Kasumi-1 (cell line): ENCODE measurements around the gene ATIC.

Experiments
- DNase-seq, 2 experiments: peaks; one replicate each; lab custom pipeline; 2025; lab: John Stamatoyannopoulos, UW

The ATIC gene

GRCh38 chr2:215361211-215361875, 49.5 kb downstream of the ATIC start:
- DNase-seq: no peak

- DNase-seq: no peak
Measured at GRCh38 chr2:215361876-215362561, 50.2 kb downstream of the ATIC start.

- no peak for DNase-seq
Measured at GRCh38 chr2:215362562-215362904, 50.7 kb downstream of the ATIC start.

- DNase-seq: no peak
Measured at GRCh38 chr2:215363039-215363438, 51.2 kb downstream of the ATIC start.

- no peak for DNase-seq
Measured at GRCh38 chr2:215363461-215364156, 51.8 kb downstream of the ATIC start.

GRCh38 chr2:215364157-215365155, 52.6 kb downstream of the ATIC start:
- no peak for DNase-seq

GRCh38 chr2:215365184-215365658, 53.4 kb downstream of the ATIC start:
- no peak for DNase-seq

- no peak for DNase-seq
Measured at GRCh38 chr2:215366440-215367032, 54.7 kb downstream of the ATIC start.

GRCh38 chr2:215367662-215368492, 56.0 kb downstream of the ATIC start:
- DNase-seq: no peak

GRCh38 chr2:215368493-215368809, 56.6 kb downstream of the ATIC start:
- DNase-seq: no peak

GRCh38 chr2:215369181-215369760, 57.4 kb downstream of the ATIC start:
- DNase-seq: no peak

- no peak for DNase-seq
Measured at GRCh38 chr2:215370112-215370965, 58.5 kb downstream of the ATIC start.

GRCh38 chr2:215371915-215372897, 60.3 kb downstream of the ATIC start:
- no peak for DNase-seq

GRCh38 chr2:215372968-215373649, 61.2 kb downstream of the ATIC start:
- no peak for DNase-seq

- DNase-seq: no peak
Measured at GRCh38 chr2:215374002-215374401, 62.1 kb downstream of the ATIC start.

GRCh38 chr2:215374642-215375466, 63.0 kb downstream of the ATIC start:
- DNase-seq: no peak

GRCh38 chr2:215375467-215375830, 63.6 kb downstream of the ATIC start:
- DNase-seq: no peak
